SK-N-SH treated with all-trans-retinoic acid at 6 μM for 48 hours (cell line): ENCODE results near the gene ETS1.

Experiments used
- ATAC-seq: fragments of 200-7000 bp; cut with Tn5 transposase; 3 replicates; pipeline ENCODE4 v1.9.1; 2020; ENCODE audit warnings: mild to moderate bottlenecking, moderate library complexity
- BACH2 ChIP-seq: fragments of 250-450 bp; sonication (Bioruptor Pico); IDR thresholded peaks from 2 replicates; pipeline ENCODE4 v1.9.0; 2021; ENCODE audit warnings: mild to moderate bottlenecking, borderline replicate concordance
- CSDC2 ChIP-seq: fragments of 250-450 bp; sonication (Bioruptor Pico); IDR thresholded peaks from 2 replicates; pipeline ENCODE4 v1.5.0; 2020; ENCODE audit warnings: mild to moderate bottlenecking, moderate library complexity
- ESRRG ChIP-seq: fragments of 250-450 bp; sonication (Bioruptor Pico); IDR thresholded peaks from 2 replicates; pipeline ENCODE4 v1.6.1; 2021; ENCODE audit warnings: mild to moderate bottlenecking
- GLIS3 ChIP-seq: fragments of 250-450 bp; sonication (Bioruptor Pico); IDR thresholded peaks from 2 replicates; pipeline ENCODE4 v1.5.0; 2020; ENCODE audit warnings: mild to moderate bottlenecking, moderate library complexity
- OSR1 ChIP-seq: fragments of 250-450 bp; sonication (Bioruptor Pico); IDR thresholded peaks from 2 replicates; pipeline ENCODE4 v1.8.0; 2022; ENCODE audit warnings: moderate library complexity, mild to moderate bottlenecking, inconsistent platforms
- RARB ChIP-seq: fragments of 250-450 bp; sonication (Bioruptor Pico); IDR thresholded peaks from 2 replicates; pipeline ENCODE4 v1.8.0; 2021; ENCODE audit warnings: mild to moderate bottlenecking, moderate library complexity
- SNAI2 ChIP-seq: fragments of 250-450 bp; sonication (Bioruptor Pico); IDR thresholded peaks from 2 replicates; pipeline ENCODE4 v1.5.0; 2020; ENCODE audit warnings: mild to moderate bottlenecking, moderate library complexity
- TCF4 ChIP-seq: fragments of 250-450 bp; sonication (Bioruptor Pico); IDR thresholded peaks from 2 replicates; pipeline ENCODE4 v1.8.0; 2021; ENCODE audit warnings: mild to moderate bottlenecking, moderate library complexity, borderline replicate concordance
- TOX ChIP-seq: fragments of 250-450 bp; sonication (Bioruptor Pico); IDR thresholded peaks from 2 replicates; pipeline ENCODE4 v1.8.0; 2021; ENCODE audit warnings: mild to moderate bottlenecking, moderate library complexity, borderline replicate concordance
- TSHZ2 ChIP-seq: fragments of 250-450 bp; sonication (Bioruptor Pico); IDR thresholded peaks from 2 replicates; pipeline ENCODE4 v1.5.0; 2020; ENCODE audit warnings: mild to moderate bottlenecking, moderate library complexity
- ZC3H10 ChIP-seq: fragments of 250-450 bp; sonication (Bioruptor Pico); IDR thresholded peaks from 2 replicates; pipeline ENCODE4 v1.5.1; 2021; ENCODE audit warnings: mild to moderate bottlenecking, moderate library complexity
- ZFP30 ChIP-seq: fragments of 450-650 bp; formaldehyde crosslinking; IDR thresholded peaks from 2 replicates; pipeline ENCODE4 v1.5.0; 2022; ENCODE audit warnings: mild to moderate bottlenecking, moderate library complexity
- ZNF565 ChIP-seq: fragments of 450-650 bp; formaldehyde crosslinking; conservative IDR thresholded peaks from 2 replicates; pipeline ENCODE4 v1.5.0; 2020; ENCODE audit warnings: low read depth, mild to moderate bottlenecking, moderate library complexity
- ZNF70 ChIP-seq: fragments of 450-650 bp; formaldehyde crosslinking; IDR thresholded peaks from 2 replicates; pipeline ENCODE4 v1.5.0; 2020; ENCODE audit warnings: mild to moderate bottlenecking, moderate library complexity
- ZNF8 ChIP-seq: fragments of 450-650 bp; formaldehyde crosslinking; IDR thresholded peaks from 2 replicates; pipeline ENCODE4 v1.5.0; 2020; ENCODE audit warnings: mild to moderate bottlenecking, moderate library complexity
- TF ChIP-seq, protein P1 (sequence below): fragments of 250-450 bp; sonication (Bioruptor Pico); IDR thresholded peaks from 2 replicates; pipeline ENCODE4 v1.8.0; 2021; ENCODE audit warnings: low read depth, mild to moderate bottlenecking, moderate library complexity, borderline replicate concordance
- TF ChIP-seq, protein P2 (sequence below): fragments of 250-450 bp; sonication (Bioruptor Pico); IDR thresholded peaks from 2 replicates; pipeline ENCODE4 v1.8.0; 2020; ENCODE audit warnings: mild to moderate bottlenecking, moderate library complexity, borderline replicate concordance
- TF ChIP-seq, protein P3 (sequence below): fragments of 250-450 bp; sonication (Bioruptor Pico); IDR thresholded peaks from 2 replicates; pipeline ENCODE4 v1.5.1; 2021; ENCODE audit warnings: mild to moderate bottlenecking, moderate library complexity
- TF ChIP-seq, protein P4 (sequence below): fragments of 250-450 bp; sonication (Bioruptor Pico); IDR thresholded peaks from 2 replicates; pipeline ENCODE4 v1.5.1; 2020; ENCODE audit warnings: low read depth, mild to moderate bottlenecking, moderate library complexity

Gene ETS1

DNA sequence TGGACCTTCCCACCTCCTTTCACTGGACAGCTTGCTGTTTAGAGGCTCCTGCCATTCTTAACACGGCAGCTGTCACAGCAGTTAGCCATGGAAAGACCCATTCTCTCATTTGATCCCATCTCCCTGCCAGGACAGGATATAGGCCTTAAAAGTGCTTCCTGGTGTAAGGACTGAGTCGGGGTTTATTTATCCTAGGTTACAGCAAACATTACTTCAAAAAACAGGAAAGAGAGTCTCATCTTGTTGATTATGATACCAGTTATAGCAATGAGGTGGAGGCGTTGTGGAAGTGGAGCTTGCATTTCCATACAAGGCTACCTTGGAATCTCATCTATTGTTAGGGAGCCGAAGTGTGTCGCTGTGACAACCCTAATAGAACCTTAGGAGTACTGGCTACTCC is 17.4 kb upstream of the ETS1 start:
- no peak for TF ChIP-seq TOX (CRISPR knock-in tag)
- no peak for TF ChIP-seq ZC3H10 (CRISPR knock-in tag)
- TF ChIP-seq ZNF70: no peak
- TF ChIP-seq, protein P1, sequence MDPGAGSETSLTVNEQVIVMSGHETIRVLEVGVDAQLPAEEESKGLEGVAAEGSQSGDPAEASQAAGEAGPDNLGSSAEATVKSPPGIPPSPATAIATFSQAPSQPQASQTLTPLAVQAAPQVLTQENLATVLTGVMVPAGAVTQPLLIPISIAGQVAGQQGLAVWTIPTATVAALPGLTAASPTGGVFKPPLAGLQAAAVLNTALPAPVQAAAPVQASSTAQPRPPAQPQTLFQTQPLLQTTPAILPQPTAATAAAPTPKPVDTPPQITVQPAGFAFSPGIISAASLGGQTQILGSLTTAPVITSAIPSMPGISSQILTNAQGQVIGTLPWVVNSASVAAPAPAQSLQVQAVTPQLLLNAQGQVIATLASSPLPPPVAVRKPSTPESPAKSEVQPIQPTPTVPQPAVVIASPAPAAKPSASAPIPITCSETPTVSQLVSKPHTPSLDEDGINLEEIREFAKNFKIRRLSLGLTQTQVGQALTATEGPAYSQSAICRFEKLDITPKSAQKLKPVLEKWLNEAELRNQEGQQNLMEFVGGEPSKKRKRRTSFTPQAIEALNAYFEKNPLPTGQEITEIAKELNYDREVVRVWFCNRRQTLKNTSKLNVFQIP (CRISPR knock-in tag): no peak
- no peak for TF ChIP-seq TSHZ2 (CRISPR knock-in tag)
- no peak for ATAC-seq

- TF ChIP-seq RARB (CRISPR knock-in tag): no peak
- TF ChIP-seq, protein P2, sequence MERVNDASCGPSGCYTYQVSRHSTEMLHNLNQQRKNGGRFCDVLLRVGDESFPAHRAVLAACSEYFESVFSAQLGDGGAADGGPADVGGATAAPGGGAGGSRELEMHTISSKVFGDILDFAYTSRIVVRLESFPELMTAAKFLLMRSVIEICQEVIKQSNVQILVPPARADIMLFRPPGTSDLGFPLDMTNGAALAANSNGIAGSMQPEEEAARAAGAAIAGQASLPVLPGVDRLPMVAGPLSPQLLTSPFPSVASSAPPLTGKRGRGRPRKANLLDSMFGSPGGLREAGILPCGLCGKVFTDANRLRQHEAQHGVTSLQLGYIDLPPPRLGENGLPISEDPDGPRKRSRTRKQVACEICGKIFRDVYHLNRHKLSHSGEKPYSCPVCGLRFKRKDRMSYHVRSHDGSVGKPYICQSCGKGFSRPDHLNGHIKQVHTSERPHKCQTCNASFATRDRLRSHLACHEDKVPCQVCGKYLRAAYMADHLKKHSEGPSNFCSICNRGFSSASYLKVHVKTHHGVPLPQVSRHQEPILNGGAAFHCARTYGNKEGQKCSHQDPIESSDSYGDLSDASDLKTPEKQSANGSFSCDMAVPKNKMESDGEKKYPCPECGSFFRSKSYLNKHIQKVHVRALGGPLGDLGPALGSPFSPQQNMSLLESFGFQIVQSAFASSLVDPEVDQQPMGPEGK (CRISPR knock-in tag): no peak
- no peak for TF ChIP-seq ZC3H10 (CRISPR knock-in tag)
- TF ChIP-seq, protein P1 (CRISPR knock-in tag): no peak
- no peak for TF ChIP-seq ZFP30 (CRISPR knock-in tag)
- TF ChIP-seq ESRRG: no peak
- no peak; the same call in 2 of the 3 replicates for ATAC-seq
Measured at GRCh38 chr11:128603752-128604414, 16.5 kb upstream of the ETS1 start.

DNA sequence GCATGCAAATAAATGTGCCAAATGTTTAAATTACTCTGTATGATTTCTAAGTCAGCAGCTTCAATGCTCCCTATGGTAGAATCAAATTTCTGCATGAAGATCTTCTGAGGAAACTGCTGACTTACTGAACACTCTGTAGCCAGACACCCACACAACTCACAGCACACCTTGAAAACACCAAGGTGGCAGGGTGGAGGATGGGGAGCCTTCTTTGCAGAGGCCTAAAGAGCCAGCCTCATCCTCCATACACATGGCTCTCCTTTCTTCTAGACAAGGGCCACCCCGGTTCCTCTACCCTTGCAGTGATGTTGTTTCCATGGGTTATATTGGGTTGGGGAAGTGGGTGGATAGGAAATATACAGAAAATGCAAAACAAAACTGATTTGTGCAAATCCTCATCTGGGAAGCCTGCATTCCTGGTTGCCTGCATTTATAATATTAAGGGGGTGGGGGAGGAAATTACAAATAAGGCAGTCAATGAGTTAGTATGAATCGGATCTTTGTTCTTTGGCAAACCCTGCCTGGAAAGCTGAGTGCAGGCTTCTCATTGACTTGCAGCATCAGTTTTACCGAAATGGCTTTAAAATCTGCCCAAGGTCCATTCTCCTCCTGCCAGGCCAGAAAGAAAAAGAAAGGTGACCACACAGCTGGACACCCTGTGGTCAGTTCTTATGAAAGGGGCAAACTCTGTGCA is 15.8 kb upstream of the ETS1 start:
- no peak for ATAC-seq

GRCh38 chr11:128599729-128600128 is 12.4 kb upstream of the ETS1 start:
- TF ChIP-seq TCF4 (CRISPR knock-in tag): no peak
- TF ChIP-seq RARB (CRISPR knock-in tag): no peak
- TF ChIP-seq, protein P3, sequence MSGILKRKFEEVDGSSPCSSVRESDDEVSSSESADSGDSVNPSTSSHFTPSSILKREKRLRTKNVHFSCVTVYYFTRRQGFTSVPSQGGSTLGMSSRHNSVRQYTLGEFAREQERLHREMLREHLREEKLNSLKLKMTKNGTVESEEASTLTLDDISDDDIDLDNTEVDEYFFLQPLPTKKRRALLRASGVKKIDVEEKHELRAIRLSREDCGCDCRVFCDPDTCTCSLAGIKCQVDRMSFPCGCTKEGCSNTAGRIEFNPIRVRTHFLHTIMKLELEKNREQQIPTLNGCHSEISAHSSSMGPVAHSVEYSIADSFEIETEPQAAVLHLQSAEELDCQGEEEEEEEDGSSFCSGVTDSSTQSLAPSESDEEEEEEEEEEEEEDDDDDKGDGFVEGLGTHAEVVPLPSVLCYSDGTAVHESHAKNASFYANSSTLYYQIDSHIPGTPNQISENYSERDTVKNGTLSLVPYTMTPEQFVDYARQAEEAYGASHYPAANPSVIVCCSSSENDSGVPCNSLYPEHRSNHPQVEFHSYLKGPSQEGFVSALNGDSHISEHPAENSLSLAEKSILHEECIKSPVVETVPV (CRISPR knock-in tag): no peak
- TF ChIP-seq, protein P2 (CRISPR knock-in tag): no peak
- no peak for TF ChIP-seq ZNF8 (CRISPR knock-in tag)
- TF ChIP-seq, protein P4, sequence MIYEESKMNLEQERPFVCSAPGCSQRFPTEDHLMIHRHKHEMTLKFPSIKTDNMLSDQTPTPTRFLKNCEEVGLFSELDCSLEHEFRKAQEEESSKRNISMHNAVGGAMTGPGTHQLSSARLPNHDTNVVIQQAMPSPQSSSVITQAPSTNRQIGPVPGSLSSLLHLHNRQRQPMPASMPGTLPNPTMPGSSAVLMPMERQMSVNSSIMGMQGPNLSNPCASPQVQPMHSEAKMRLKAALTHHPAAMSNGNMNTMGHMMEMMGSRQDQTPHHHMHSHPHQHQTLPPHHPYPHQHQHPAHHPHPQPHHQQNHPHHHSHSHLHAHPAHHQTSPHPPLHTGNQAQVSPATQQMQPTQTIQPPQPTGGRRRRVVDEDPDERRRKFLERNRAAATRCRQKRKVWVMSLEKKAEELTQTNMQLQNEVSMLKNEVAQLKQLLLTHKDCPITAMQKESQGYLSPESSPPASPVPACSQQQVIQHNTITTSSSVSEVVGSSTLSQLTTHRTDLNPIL: no peak
- TF ChIP-seq ZNF565 (CRISPR knock-in tag): no peak
- no peak for TF ChIP-seq OSR1
- TF ChIP-seq ZC3H10 (CRISPR knock-in tag): no peak
- no peak for TF ChIP-seq SNAI2 (CRISPR knock-in tag)
- TF ChIP-seq TOX (CRISPR knock-in tag): no peak
- no peak for TF ChIP-seq GLIS3 (CRISPR knock-in tag)
- TF ChIP-seq, protein P1 (CRISPR knock-in tag): no peak
- no peak for TF ChIP-seq ESRRG
- no peak for TF ChIP-seq BACH2 (CRISPR knock-in tag)
- no peak for TF ChIP-seq CSDC2
- ATAC-seq: no peak

More for the DNA sequence above, 15.8 kb upstream of the ETS1 start:
- TF ChIP-seq CSDC2: no peak
- TF ChIP-seq, all 23 proteins: peak for 0
